BLaER1 (cell line): ENCODE measurements around the gene SCRN3.

Experiments
- H3K27ac ChIP-seq: shearing (Covaris generic); formaldehyde crosslinking; 2 replicates; pipeline ENCODE4 v1.8.1; 2022
- H3K27me3 ChIP-seq: shearing (Covaris generic); formaldehyde crosslinking; 2 replicates; pipeline ENCODE4 v1.8.1; 2022
- H3K36me3 ChIP-seq: shearing (Covaris generic); formaldehyde crosslinking; 2 replicates; pipeline ENCODE4 v1.8.1; 2022
- H3K4me1 ChIP-seq: shearing (Covaris generic); formaldehyde crosslinking; 2 replicates; pipeline ENCODE4 v1.8.1; 2022
- H3K4me2 ChIP-seq: shearing (Covaris generic); formaldehyde crosslinking; 2 replicates; pipeline ENCODE4 v1.8.1; 2022
- H3K4me3 ChIP-seq: shearing (Covaris generic); formaldehyde crosslinking; 2 replicates; pipeline ENCODE4 v1.8.1; 2022
- H3K9ac ChIP-seq: shearing (Covaris generic); formaldehyde crosslinking; 2 replicates; pipeline ENCODE4 v1.8.1; 2022
- H3K9me3 ChIP-seq: shearing (Covaris generic); formaldehyde crosslinking; 2 replicates; pipeline ENCODE4 v1.8.1; 2022
- H4K20me1 ChIP-seq: shearing (Covaris generic); formaldehyde crosslinking; 2 replicates; pipeline ENCODE4 v1.8.1; 2022
- Cebpa-rat ChIP-seq: shearing (Covaris generic); IDR thresholded peaks from 2 replicates; pipeline ENCODE4 v1.8.1; 2022

Gene SCRN3

DNA sequence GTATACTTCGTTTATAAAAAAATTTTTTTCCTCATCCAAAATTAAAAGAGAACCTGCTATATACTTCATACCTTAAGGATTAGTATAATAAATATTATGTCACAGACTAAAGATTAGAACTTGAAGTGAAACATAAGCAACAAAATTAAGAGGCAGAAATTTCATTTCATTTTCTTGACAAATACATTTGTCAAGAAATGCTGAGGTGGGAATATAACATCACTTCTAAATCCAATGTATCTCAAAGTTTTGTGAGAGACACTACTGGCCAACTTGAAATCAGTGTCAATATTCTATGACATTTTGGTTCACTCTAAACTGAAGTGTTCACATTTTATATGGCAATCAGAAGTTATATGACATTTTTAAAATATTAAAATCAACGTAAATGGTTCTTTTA, 43.8 kb downstream of the SCRN3 start:
- Histone ChIP-seq H3K9me3 (no peaks in the 10 kb centered on the region), H3K9ac (no peak overlapping the region), H3K4me1 (no peaks in the 10 kb centered on the region), H3K27ac (no peak overlapping the region), H3K4me3 (no peak overlapping the region), H4K20me1 (no peaks in the 10 kb centered on the region), H3K4me2 (no peak overlapping the region), H3K36me3 (0 out of 2 replicates have a peak, but pooled peaks cover 13% of the 10 kb centered on the region), H3K27me3 (no peaks in the 10 kb centered on the region)
- no peak for TF ChIP-seq Cebpa-rat

DNA sequence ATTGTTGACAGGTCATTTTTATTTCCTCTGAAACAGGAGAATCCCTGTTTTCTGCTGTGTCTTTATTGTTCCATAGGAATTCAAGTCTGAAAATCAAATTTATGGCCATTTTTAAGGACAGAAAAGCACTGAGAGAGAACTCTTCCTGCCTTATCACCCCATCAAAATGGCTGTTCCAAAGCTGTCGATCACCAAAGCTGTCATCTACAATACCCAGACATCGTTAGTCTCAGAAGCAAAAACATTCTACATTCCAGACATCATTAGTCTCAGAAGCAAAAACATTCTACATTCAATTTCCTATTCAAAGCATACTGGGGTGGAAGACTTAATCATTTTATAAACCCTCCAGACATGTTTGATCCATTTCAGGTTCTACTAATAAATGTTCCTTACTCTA, 44.4 kb downstream of the SCRN3 start:
- Histone ChIP-seq H3K4me3 (no peak overlapping the region), H3K9me3 (no peaks in the 10 kb centered on the region), H4K20me1 (no peaks in the 10 kb centered on the region), H3K36me3 (0 out of 2 replicates have a peak, but pooled peaks cover 19% of the 10 kb centered on the region), H3K27me3 (no peaks in the 10 kb centered on the region), H3K27ac (no peak overlapping the region), H3K9ac (no peak overlapping the region), H3K4me1 (no peaks in the 10 kb centered on the region), H3K4me2 (no peak overlapping the region)
- TF ChIP-seq Cebpa-rat: no peak

DNA sequence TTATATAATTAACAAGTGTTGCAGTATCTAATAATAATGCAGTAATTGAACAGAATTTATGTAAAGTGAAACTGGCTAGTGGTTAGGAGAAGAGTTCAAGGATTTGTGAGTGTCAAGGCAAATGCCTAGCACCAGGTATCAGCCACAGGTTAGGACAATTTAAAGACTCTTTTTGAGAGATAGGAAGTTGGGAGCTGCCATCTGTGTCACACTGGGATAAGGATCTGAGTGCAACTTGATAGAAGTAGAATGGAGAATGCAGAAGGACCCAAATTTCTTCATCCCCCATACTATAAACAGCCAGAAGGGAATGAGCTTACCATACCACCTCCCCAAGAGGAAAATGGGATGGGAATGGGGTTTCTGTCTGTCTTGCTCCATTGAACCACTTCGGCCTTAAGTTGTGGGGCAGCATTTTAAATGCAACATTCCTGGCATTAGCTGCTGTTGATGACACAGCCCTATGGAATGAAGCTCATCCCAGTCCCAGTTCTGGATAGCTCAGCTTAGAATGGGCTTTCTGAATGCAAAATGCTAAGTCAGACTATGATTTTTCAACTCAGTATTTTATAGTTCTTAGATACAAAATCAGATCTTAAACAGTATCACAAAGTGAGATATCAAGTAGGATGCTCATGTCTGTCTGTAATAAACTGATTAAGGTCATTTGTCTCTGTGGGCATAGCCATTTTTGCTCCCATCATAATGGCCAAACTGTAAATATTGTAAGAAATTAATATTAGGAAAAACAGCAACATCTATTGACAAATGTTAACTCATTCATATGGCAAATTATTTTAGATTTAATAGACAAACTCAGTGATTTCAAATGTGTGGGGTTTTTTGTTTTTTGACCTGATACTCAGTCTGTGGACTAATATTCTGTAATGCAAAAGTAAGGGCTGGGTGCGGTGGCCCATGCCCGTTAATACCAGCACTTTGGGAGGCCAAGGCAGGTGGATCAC, 47.3 kb downstream of the SCRN3 start:
- Histone ChIP-seq H3K27me3 (no peaks in the 10 kb centered on the region), H3K4me2 (no peak overlapping the region), H3K9me3 (no peaks in the 10 kb centered on the region), H3K27ac (no peak overlapping the region), H4K20me1 (no peaks in the 10 kb centered on the region), H3K4me3 (no peak overlapping the region), H3K9ac (no peak overlapping the region), H3K36me3 (0 out of 2 replicates have a peak, but pooled peaks cover 12% of the 10 kb centered on the region), H3K4me1 (no peaks in the 10 kb centered on the region)
- TF ChIP-seq Cebpa-rat: no peak

DNA sequence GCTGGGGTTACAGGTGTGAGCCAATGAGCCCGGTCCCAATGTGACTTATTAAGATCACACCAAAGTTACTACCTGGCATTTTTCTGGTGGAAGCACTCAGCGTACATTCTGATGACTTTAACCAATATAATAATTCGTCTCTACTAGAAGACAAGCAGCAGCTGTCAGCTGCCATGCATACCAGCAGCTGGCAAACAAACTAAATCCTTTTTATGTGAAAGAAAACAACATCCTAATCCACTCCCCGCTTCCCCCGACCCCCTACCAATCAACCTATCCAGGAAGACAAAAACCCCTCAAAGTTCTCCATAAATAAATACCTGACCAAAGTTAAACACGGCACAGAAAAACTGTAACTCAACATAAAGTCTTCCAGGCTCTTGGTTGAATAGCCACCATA, 49.2 kb downstream of the SCRN3 start:
- Histone ChIP-seq H4K20me1 (no peaks in the 10 kb centered on the region), H3K27me3 (no peaks in the 10 kb centered on the region), H3K4me3 (no peak overlapping the region), H3K27ac (no peak overlapping the region), H3K9me3 (no peaks in the 10 kb centered on the region), H3K4me2 (no peak overlapping the region), H3K9ac (no peak overlapping the region), H3K36me3 (0 out of 2 replicates have a peak, but pooled peaks cover 17% of the 10 kb centered on the region), H3K4me1 (0 out of 2 replicates have a peak, but pooled peaks cover 5% of the 10 kb centered on the region)
- no peak for TF ChIP-seq Cebpa-rat

DNA sequence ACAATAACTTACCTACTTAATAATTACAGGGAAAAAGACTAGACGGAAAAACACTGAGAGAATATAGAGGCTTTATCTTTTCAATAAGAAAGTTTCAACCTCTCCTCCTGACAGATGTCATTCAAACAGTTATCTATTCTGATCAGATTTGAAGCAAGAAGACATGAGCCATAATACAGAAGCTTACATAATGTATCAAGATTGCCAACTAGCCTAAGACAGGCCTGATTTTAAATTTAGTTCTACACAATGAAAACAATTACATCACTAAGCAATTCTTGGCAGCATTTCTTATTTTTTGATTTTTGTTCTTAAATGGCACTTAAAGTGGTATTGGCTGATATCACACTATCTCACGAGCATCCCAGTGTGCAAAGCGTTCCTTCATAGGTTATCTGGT, 49.7 kb downstream of the SCRN3 start:
- H4K20me1 ChIP-seq: no peaks in the 10 kb centered on the region
- no peaks in the 10 kb centered on the region for H3K9me3 ChIP-seq
- no peaks in the 10 kb centered on the region for H3K27me3 ChIP-seq
- H3K4me2 ChIP-seq: no peak overlapping the region
- H3K9ac ChIP-seq: no peak overlapping the region
- peaks cover 8% of the 10 kb centered on the region; the same call in 1 of the 2 replicates for H3K4me1 ChIP-seq
- no peak for TF ChIP-seq Cebpa-rat
- no peak overlapping the region for H3K27ac ChIP-seq
- H3K36me3 ChIP-seq: 0 out of 2 replicates have a peak, but pooled peaks cover 17% of the 10 kb centered on the region
- no peak overlapping the region for H3K4me3 ChIP-seq

DNA sequence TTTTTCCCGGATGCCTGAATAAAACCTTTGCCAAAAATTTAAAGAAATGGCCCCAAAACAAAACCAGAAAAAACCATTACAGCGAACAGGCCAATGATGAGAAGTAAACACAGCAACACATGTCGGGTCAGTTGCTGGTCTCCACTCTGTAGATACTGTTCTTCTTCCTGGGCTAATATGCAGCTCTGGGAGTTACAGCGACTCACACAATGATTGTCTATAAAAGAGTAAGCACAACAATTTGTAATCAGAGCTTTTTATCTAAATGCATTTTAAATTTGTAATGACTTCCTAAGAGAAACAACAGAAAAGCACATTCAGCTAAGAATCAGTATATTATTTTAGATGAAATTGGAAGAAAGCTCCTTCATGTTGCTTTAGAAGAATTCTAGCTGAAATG, 51.0 kb downstream of the SCRN3 start:
- no peak overlapping the region for H3K9ac ChIP-seq
- no peak overlapping the region for H3K4me2 ChIP-seq
- H3K27me3 ChIP-seq: no peaks in the 10 kb centered on the region
- H3K4me3 ChIP-seq: no peak overlapping the region
- peaks cover 17% of the 10 kb centered on the region; the same call in 1 of the 2 replicates for H3K36me3 ChIP-seq
- TF ChIP-seq Cebpa-rat: no peak
- no peaks in the 10 kb centered on the region for H4K20me1 ChIP-seq
- H3K27ac ChIP-seq: no peak overlapping the region
- peaks cover 10% of the 10 kb centered on the region; the same call in 1 of the 2 replicates for H3K4me1 ChIP-seq
- H3K9me3 ChIP-seq: no peaks in the 10 kb centered on the region

DNA sequence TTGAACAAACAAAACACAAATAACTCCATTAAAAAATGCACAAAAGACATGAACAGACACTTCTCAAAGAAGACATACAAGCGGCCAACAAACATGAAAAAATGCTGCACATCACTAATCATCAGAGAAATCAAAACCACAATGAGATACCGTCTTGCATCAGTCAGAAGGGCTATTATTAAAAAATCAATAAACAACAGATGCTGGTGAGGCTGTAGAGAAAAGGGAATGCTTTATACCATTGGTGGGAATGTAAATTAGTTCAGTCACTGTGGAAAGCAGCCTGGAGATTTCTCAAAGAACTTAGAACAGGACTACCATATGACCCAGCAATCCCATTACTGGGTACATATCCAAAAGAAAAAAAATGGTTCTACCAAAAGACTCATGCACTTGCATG, 53.5 kb downstream of the SCRN3 start:
- Histone ChIP-seq H3K4me1 (peaks cover 10% of the 10 kb centered on the region; the same call in 1 of the 2 replicates), H3K27me3 (no peaks in the 10 kb centered on the region), H3K9ac (no peak overlapping the region), H3K27ac (no peak overlapping the region), H4K20me1 (no peaks in the 10 kb centered on the region), H3K36me3 (peaks cover 17% of the 10 kb centered on the region; the same call in 1 of the 2 replicates), H3K4me3 (no peak overlapping the region), H3K4me2 (no peak overlapping the region), H3K9me3 (no peaks in the 10 kb centered on the region)
- no peak for TF ChIP-seq Cebpa-rat

DNA sequence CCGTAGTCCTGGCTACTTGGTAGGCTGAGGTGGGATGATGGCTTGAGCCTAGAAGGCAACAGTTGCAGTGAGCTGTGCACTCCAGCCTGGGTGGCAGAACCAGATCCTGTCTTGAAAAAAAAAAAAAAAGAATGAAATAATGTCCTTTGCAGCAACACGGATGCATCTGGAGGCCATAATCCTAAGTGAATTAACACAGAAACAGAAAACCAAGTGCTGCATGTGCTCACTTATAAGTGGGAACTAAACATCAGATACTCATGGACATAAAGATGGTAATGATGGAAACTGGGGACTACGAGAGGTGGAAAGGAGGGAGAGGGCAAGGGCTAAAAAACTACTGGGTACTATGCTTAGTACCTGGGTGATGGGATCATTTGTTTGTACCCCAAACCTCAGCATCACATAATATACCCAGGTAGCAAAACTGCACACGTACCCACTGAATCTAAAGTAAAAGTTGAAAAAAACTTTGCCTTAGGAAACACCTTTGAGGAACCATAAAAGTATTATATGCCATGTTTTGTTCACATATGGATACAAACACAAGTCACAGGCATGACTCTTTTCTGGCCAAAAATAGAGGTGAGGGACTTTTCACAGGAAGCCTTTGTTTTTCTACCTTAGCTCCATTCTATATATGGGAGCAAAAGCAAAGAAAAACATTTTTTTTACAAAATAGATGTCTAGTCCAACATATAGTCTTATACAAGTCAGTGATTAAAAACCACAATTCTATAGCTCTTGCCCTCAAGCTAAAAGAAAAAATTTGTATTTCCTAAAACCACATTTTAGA, 54.7 kb downstream of the SCRN3 start:
- Histone ChIP-seq H3K4me3 (no peak overlapping the region), H3K27ac (no peak overlapping the region), H4K20me1 (no peaks in the 10 kb centered on the region), H3K27me3 (no peaks in the 10 kb centered on the region), H3K36me3 (peaks cover 9% of the 10 kb centered on the region; the same call in 1 of the 2 replicates), H3K4me1 (peaks cover 10% of the 10 kb centered on the region; the same call in 1 of the 2 replicates), H3K9ac (no peak overlapping the region), H3K9me3 (no peaks in the 10 kb centered on the region), H3K4me2 (no peak overlapping the region)
- no peak for TF ChIP-seq Cebpa-rat

DNA sequence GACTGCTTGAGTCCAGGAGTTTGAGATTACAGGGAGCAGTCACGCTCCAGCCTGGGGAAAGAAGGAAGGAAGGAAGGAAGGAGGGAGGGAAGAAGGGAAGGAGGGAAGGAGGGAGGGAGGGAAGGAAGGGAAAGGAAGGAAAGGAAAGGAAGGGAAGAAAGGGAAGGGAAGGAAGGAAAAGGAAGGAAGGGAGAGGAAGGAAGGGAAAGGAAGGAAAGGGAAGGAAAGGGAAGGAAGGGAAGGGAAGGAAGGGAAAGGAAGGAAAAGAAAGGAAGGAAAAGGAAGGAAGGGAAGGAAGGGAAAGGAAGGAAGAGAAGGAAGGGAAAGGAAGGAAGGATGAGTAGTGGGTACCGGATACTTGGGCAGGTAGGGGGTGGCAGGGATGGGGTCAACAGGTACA, 59.0 kb downstream of the SCRN3 start:
- no peak for TF ChIP-seq Cebpa-rat
- Histone ChIP-seq H4K20me1 (no peaks in the 10 kb centered on the region), H3K4me3 (no peak overlapping the region), H3K36me3 (peaks cover 4% of the 10 kb centered on the region), H3K4me1 (peaks cover 5% of the 10 kb centered on the region; the same call in 1 of the 2 replicates), H3K9me3 (no peaks in the 10 kb centered on the region), H3K9ac (no peak overlapping the region), H3K27me3 (no peaks in the 10 kb centered on the region), H3K27ac (no peak overlapping the region), H3K4me2 (no peak overlapping the region)
